H1 (cell line): ENCODE data around the gene SPHKAP. TPM values are rescaled to one million over a fixed set of nuclear protein-coding genes. Genes with fewer than 3 reads are reported as not detected.

ENCODE experiments used
- CTCF ChIA-PET: fragments of 300-600 bp; sonication (Branson Sonifier 250); formaldehyde crosslinking; loops from one replicate; lab custom pipeline; 2021; ENCODE audit not compliant: partially characterized antibody; lab: Charles Lee
- POLR2A ChIA-PET: fragments of 300-600 bp; sonication (Branson Sonifier 250); formaldehyde crosslinking; loops from one replicate; lab custom pipeline; 2021; ENCODE audit warnings: inconsistent platforms; ENCODE audit not compliant: partially characterized antibody; lab: Charles Lee
- DNase-seq, 2 experiments: peaks; one replicate each; pipeline versions ENCODE4 v3.0.0 to v3.0.0-alpha.2; 2010 to 2022; ENCODE audit warnings: low spot score in 2 of 2, low read depth in 1 of 2, mixed read lengths in 1 of 2
- FAIRE-seq: peaks from 2 replicates; lab custom pipeline; 2011; peaks lifted over from hg19 to GRCh38; lab: Jason Lieb, UNC
- H2AFZ ChIP-seq: 2 replicates; pipeline ENCODE4 v1.8.1; 2012; ENCODE audit warnings: low read length, inconsistent platforms
- H2AK5ac ChIP-seq: 2 replicates; pipeline ENCODE4 v1.6.1; 2013; ENCODE audit warnings: low read depth, low read length
- H2BK120ac ChIP-seq: replicated peaks from 2 replicates; pipeline ENCODE3; 2013; ENCODE audit warnings: low read depth, low read length, inconsistent platforms
- H2BK12ac ChIP-seq: 2 replicates; pipeline ENCODE4 v1.6.1; 2013; ENCODE audit warnings: low read depth, low read length
- H2BK15ac ChIP-seq: 2 replicates; pipeline ENCODE4 v1.6.1; 2013; ENCODE audit warnings: low read length
- H2BK20ac ChIP-seq: 2 replicates; pipeline ENCODE4 v1.6.1; 2013; ENCODE audit warnings: low read length
- H2BK5ac ChIP-seq: 2 replicates; pipeline ENCODE4 v1.6.1; 2013; ENCODE audit warnings: low read depth, low read length
- H3K14ac ChIP-seq: 2 replicates; pipeline ENCODE4 v1.6.1; 2013; ENCODE audit warnings: inconsistent platforms; ENCODE audit not compliant: insufficient read length
- H3K18ac ChIP-seq: 2 replicates; pipeline ENCODE4 v1.6.1; 2013; ENCODE audit warnings: low read length; ENCODE audit errors: extremely low read depth
- H3K23ac ChIP-seq: 2 replicates; pipeline ENCODE4 v1.6.1; 2013; ENCODE audit warnings: inconsistent platforms; ENCODE audit not compliant: insufficient read length
- H3K23me2 ChIP-seq: 2 replicates; pipeline ENCODE4 v1.6.1; 2013; ENCODE audit warnings: low read depth, low read length
- H3K27ac ChIP-seq: 2 replicates; pipeline ENCODE4 v1.6.1; 2011; ENCODE audit warnings: low read depth, low read length, inconsistent platforms
- H3K27me3 ChIP-seq, 4 experiments: replicated peaks in 1 of 4; 1 replicate in 1 of 4; 2 replicates in 3 of 4; pipeline versions ENCODE4 v1.6.1 to v1.8.1; 2011 to 2013; ENCODE audit warnings: low read length in 3 of 4, mild to moderate bottlenecking in 3 of 4, inconsistent platforms in 2 of 4, mixed read lengths in 2 of 4, moderate library complexity in 1 of 4; ENCODE audit not compliant: control insufficient read depth in 3 of 4, insufficient read depth in 3 of 4; ENCODE audit errors: extremely low read depth in 1 of 4
- H3K36me3 ChIP-seq, 4 experiments: 2 replicates each; pipeline versions ENCODE4 v1.6.1 to v1.8.1; 2011 to 2013; ENCODE audit warnings: mild to moderate bottlenecking in 4 of 4, low read length in 3 of 4, moderate library complexity in 2 of 4, control low read depth in 1 of 4, inconsistent platforms in 1 of 4; ENCODE audit not compliant: insufficient read depth in 4 of 4, control insufficient read depth in 2 of 4
- H3K4ac ChIP-seq: replicated peaks from 2 replicates; pipeline ENCODE3; 2013; ENCODE audit warnings: low read length, low read depth, mixed read lengths, inconsistent platforms; ENCODE audit not compliant: insufficient read length
- H3K4me1 ChIP-seq, 4 experiments: replicated peaks in 1 of 4; 1 replicate in 1 of 4; 2 replicates in 3 of 4; pipeline versions ENCODE4 v1.6.1 to v1.8.1; 2011 to 2013; ENCODE audit warnings: low read length in 3 of 4, inconsistent platforms in 2 of 4, mixed read lengths in 1 of 4; ENCODE audit not compliant: insufficient read depth in 4 of 4, control insufficient read depth in 3 of 4
- H3K4me2 ChIP-seq, 2 experiments: 2 replicates each; pipeline versions ENCODE4 v1.6.1 to v1.8.1; 2011 to 2013; ENCODE audit warnings: low read depth in 2 of 2, low read length in 2 of 2, control low read depth in 1 of 2, inconsistent platforms in 1 of 2, mild to moderate bottlenecking in 1 of 2; ENCODE audit not compliant: insufficient read depth in 1 of 2
- H3K4me3 ChIP-seq, 4 experiments: fragments of 200-600, 300-600 bp in 1 of 4; sonication (generic), shearing (Covaris generic), sonication (Bioruptor Twin) in 1 of 4; 2 replicates each; pipeline versions ENCODE4 v1.5.1 to v1.8.1; 2011 to 2016; ENCODE audit warnings: low read length in 4 of 4, low read depth in 3 of 4, control low read depth in 2 of 4, inconsistent platforms in 2 of 4, mild to moderate bottlenecking in 2 of 4, mixed read lengths in 1 of 4, moderate library complexity in 1 of 4; ENCODE audit not compliant: insufficient read depth in 2 of 4; ENCODE audit errors: extremely low read depth in 1 of 4
- H3K56ac ChIP-seq: replicated peaks from 2 replicates; pipeline ENCODE3; 2013; ENCODE audit warnings: low read depth, mild to moderate bottlenecking, mixed read lengths, low read length, inconsistent platforms; ENCODE audit not compliant: insufficient read length
- H3K79me1 ChIP-seq: 2 replicates; pipeline ENCODE4 v1.6.1; 2013; ENCODE audit warnings: low read depth, low read length, control low read depth
- H3K79me2 ChIP-seq, 2 experiments: 2 replicates each; pipeline versions ENCODE4 v1.6.1 to v1.8.1; 2012 to 2013; ENCODE audit warnings: low read length in 2 of 2, mild to moderate bottlenecking in 2 of 2, inconsistent platforms in 1 of 2; ENCODE audit not compliant: insufficient read depth in 2 of 2, control insufficient read depth in 1 of 2
- H3K9ac ChIP-seq, 4 experiments: replicated peaks in 1 of 4; 1 replicate in 1 of 4; 2 replicates in 3 of 4; pipeline versions ENCODE4 v1.6.1 to v1.8.1; 2011 to 2013; ENCODE audit warnings: low read depth in 3 of 4, low read length in 3 of 4, control low read depth in 2 of 4, mild to moderate bottlenecking in 2 of 4, moderate library complexity in 2 of 4, inconsistent platforms in 1 of 4; ENCODE audit errors: extremely low read depth in 1 of 4
- H3K9me3 ChIP-seq, 2 experiments: 2 replicates each; pipeline versions ENCODE4 v1.6.1 to v1.8.1; 2012 to 2013; ENCODE audit warnings: mild to moderate bottlenecking in 2 of 2, moderate library complexity in 2 of 2, control low read depth in 1 of 2, inconsistent platforms in 1 of 2, low read depth in 1 of 2, low read length in 1 of 2, mixed read lengths in 1 of 2; ENCODE audit not compliant: insufficient read depth in 2 of 2
- H4K20me1 ChIP-seq, 2 experiments: replicated peaks in 1 of 2; 2 replicates each; pipeline versions ENCODE3 to v1.8.1; 2011 to 2013; ENCODE audit warnings: inconsistent platforms in 2 of 2, low read length in 2 of 2, mild to moderate bottlenecking in 1 of 2; ENCODE audit not compliant: insufficient read depth in 2 of 2, control insufficient read depth in 1 of 2
- H4K5ac ChIP-seq: 2 replicates; pipeline ENCODE4 v1.6.1; 2013; ENCODE audit warnings: low read length, low read depth, mixed read lengths, inconsistent platforms; ENCODE audit not compliant: insufficient read length
- H4K8ac ChIP-seq: 2 replicates; pipeline ENCODE4 v1.8.0; 2013; ENCODE audit warnings: mild to moderate bottlenecking, moderate library complexity, low read length, inconsistent platforms; ENCODE audit not compliant: insufficient read depth; ENCODE audit errors: extremely low read depth
- H4K91ac ChIP-seq: replicated peaks from 2 replicates; pipeline ENCODE3; 2013; ENCODE audit warnings: low read length, mixed read lengths, inconsistent platforms; ENCODE audit not compliant: insufficient read length
- ATF3 ChIP-seq: IDR thresholded peaks from 2 replicates; pipeline ENCODE4 v1.6.1; 2011; ENCODE audit warnings: low read depth, mild to moderate bottlenecking, low read length; ENCODE audit not compliant: insufficient read depth
- EZH2 ChIP-seq: fragments of 200-600 bp; sonication (generic); IDR thresholded peaks from 2 replicates; pipeline ENCODE4 v1.7.1; 2012; ENCODE audit warnings: low read depth, mild to moderate bottlenecking, moderate library complexity, low read length, inconsistent platforms; ENCODE audit not compliant: severe bottlenecking
- POLR2A ChIP-seq, 2 experiments: IDR thresholded peaks; 1 replicate in 1 of 2; 2 replicates in 1 of 2; pipeline ENCODE4 v1.6.1; 2011; ENCODE audit warnings: low read depth in 2 of 2, low read length in 2 of 2, mild to moderate bottlenecking in 2 of 2; ENCODE audit errors: control extremely low read depth in 1 of 2
- POU5F1 ChIP-seq: IDR thresholded peaks from 2 replicates; pipeline ENCODE4 v1.6.1; 2011; ENCODE audit warnings: low read depth, mild to moderate bottlenecking, low read length, moderate library complexity
- SIRT6 ChIP-seq: IDR thresholded peaks from one replicate; pipeline ENCODE4 v1.7.1; 2012; ENCODE audit warnings: low read length, inconsistent platforms
- TAF1 ChIP-seq: IDR thresholded peaks from 2 replicates; pipeline ENCODE4 v1.6.1; 2011; ENCODE audit warnings: mild to moderate bottlenecking, low read depth, low read length
- WGBS, 2 experiments: shearing (Covaris generic) in 1 of 2; methylation state at CpG; one replicate each; pipeline versions ENCODE4 v1.1.6 to v1.1.7; 2013 to 2015; ENCODE audit warnings: low lambda C conversion rate in 2 of 2, mixed read lengths in 2 of 2, inconsistent platforms in 1 of 2, low coverage in 1 of 2, missing lambda C conversion rate in 1 of 2; ENCODE audit not compliant: insufficient replicate concordance in 2 of 2, insufficient coverage in 1 of 2, insufficient read length in 1 of 2; ENCODE audit errors: extremely low coverage in 1 of 2, missing lambda C conversion rate in 1 of 2; 5-methylcytosine and 5-hydroxymethylcytosine counted together
- polyA plus RNA-seq, 7 experiments: library from polyadenylated mRNA; depleted of rRNA in 3 of 7; stranded (reverse) in 5 of 7; unstranded in 2 of 7; fragments of >200 nt in 5 of 7; fragments of 200-250 nt in 2 of 7; gene quantifications; 1 replicate in 5 of 7; 2 replicates in 1 of 7; 4 replicates in 1 of 7; pipeline versions ENCODE4 v1.2.1 to v1.2.3, GENCODE V29; 2011 to 2013; ENCODE audit warnings: missing spikeins in 2 of 7, mixed read lengths in 2 of 7
- total RNA-seq: library from RNA; stranded (reverse); fragmentation: NEBNext Ultra II Directional; extraction: Animal tissue kit (Norgen Biotek cat#: 25700); gene quantifications from 2 replicates; pipeline ENCODE4 v1.2.1, GENCODE V29; 2021

SPHKAP gene
- total and polyA plus RNA-seq, 2 of the 8 experiments (the other 6 are each of a cell fraction or from before 2014, with no cell fraction given), result 0.02 TPM; not detected in 1

GRCh38 chr2:228131833-228132232 lies 49.7 kb downstream of the SPHKAP start:
- Histone ChIP-seq H3K23ac (peak overlapping the region; percentile 98), H4K8ac (no peak overlapping the region), H2BK5ac (no peak overlapping the region), H2AK5ac (no peak overlapping the region), H3K18ac (no peak overlapping the region), H3K4me2 (no peak overlapping the region), H3K4ac (no peak overlapping the region), H2BK120ac (no peak overlapping the region), H4K91ac (no peak overlapping the region), H3K23me2 (no peaks in the 10 kb centered on the region), H3K79me1 (no peaks in the 10 kb centered on the region), H3K4me1 (no peaks in the 10 kb centered on the region), H3K79me2 (no peaks in the 10 kb centered on the region), H3K4me3 (no peak overlapping the region), H3K27me3 (no peaks in the 10 kb centered on the region), H3K9me3 (no peaks in the 10 kb centered on the region), H3K14ac (no peak overlapping the region), H3K36me3 (no peaks in the 10 kb centered on the region), H2AFZ (no peak overlapping the region), H3K56ac (no peak overlapping the region), H4K5ac (no peak overlapping the region), H2BK15ac (no peak overlapping the region), H3K27ac (no peak overlapping the region), H4K20me1 (no peaks in the 10 kb centered on the region), H2BK12ac (no peak overlapping the region), H2BK20ac (no peak overlapping the region), H3K9ac (no peak overlapping the region)
- ChIA-PET CTCF (interaction anchor here (0.8 kb wide), 1 partner anchor 11 kb away, joined by 4 read pairs; no protein-coding TSS in a partner anchor), POLR2A (no interaction called here)
- TF ChIP-seq POLR2A (IDR thresholded peaks at IDR 0.05; ENCODE audit: control extremely low read depth in 1 of 2, low read depth in 2 of 2, low read length in 2 of 2) (no peak), POU5F1 (no peak), TAF1 (no peak), SIRT6 (no peak), EZH2 (no peak), ATF3 (no peak)
- no peak for FAIRE-seq
- 87% methylated on average over 8 of the region's 8 CpGs; no CpG with 5 or more reads in 1 of the 2 experiments for WGBS, 2 experiments
- no peak for DNase-seq
